A549 (cell line): ENCODE measurements around the gene SLC6A18.

Source experiments
- CEBPB ChIP-seq, 2 experiments: fragments of >200 bp in 1 of 2; sonication (Bioruptor Twin) in 1 of 2; formaldehyde crosslinking in 1 of 2; IDR thresholded peaks; 2 replicates each; pipeline ENCODE4 v1.6.1; 2012 to 2016
- CTCF ChIP-seq: fragments of >200 bp; sonication (Bioruptor Twin); formaldehyde crosslinking; IDR thresholded peaks from 3 replicates; pipeline ENCODE4 v1.5.1; 2016
- JUNB ChIP-seq: fragments of >200 bp; sonication (Bioruptor Twin); formaldehyde crosslinking; IDR thresholded peaks from 2 replicates; pipeline ENCODE4 v1.6.1; 2016
- KDM5A ChIP-seq: fragments of 200-600 bp; sonication (generic); IDR thresholded peaks from 2 replicates; pipeline ENCODE4 v1.6.1; 2016; ENCODE audit warnings: antibody characterized with exemption, mild to moderate bottlenecking
- SMC3 ChIP-seq: fragments of >200 bp; sonication (Bioruptor Twin); formaldehyde crosslinking; IDR thresholded peaks from 3 replicates; pipeline ENCODE4 v1.6.1; 2018; ENCODE audit warnings: inconsistent platforms
- TF ChIP-seq, protein P1 (sequence below): fragments of 200-600 bp; sonication (generic); IDR thresholded peaks from 2 replicates; pipeline ENCODE4 v1.6.1; 2016; ENCODE audit warnings: antibody characterized with exemption, mild to moderate bottlenecking, moderate library complexity
- TF ChIP-seq, protein P2 (sequence below): IDR thresholded peaks from 2 replicates; pipeline ENCODE4 v1.6.1; 2012; ENCODE audit warnings: low read depth, borderline replicate concordance
- TF ChIP-seq, protein P3 (sequence below): IDR thresholded peaks from 2 replicates; pipeline ENCODE4 v1.6.1; 2012
- TF ChIP-seq, protein P4 (sequence below): fragments of 250-450 bp; sonication (Bioruptor Pico); IDR thresholded peaks from 2 replicates; pipeline ENCODE4 v1.5.0; 2021; ENCODE audit warnings: mild to moderate bottlenecking, moderate library complexity, borderline replicate concordance

DNA sequence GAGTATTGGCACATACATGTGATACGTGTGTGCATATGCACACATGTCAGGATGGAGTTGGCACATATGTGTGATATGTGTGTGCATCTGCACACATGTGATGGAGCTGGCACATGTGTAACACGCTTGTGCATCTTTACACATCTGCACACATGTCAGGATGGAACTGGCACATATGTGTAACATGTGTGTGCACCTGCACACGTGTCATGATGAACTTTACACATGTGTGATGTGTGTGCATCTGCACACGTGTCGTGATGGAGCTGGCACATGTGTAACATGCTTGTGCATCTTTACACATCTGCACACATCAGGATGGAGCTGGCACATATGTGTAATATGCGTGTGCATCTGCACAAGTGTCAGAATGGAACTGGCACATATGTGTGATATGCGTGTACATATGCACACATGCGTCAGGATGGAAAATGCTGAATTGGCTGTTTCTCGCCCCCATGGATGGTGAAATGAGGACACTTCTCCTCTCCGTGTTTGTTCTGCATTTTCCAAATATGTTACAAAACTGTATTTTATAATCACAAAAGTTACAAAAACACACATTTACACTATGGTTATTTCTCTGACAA, 40.0 kb upstream of the SLC6A18 start:
- TF ChIP-seq SMC3 (no peak), CTCF (no peak), KDM5A (no peak), JUNB (no peak), CEBPB (IDR thresholded peaks at IDR 0.05) (no peak)
- TF ChIP-seq, protein P1, sequence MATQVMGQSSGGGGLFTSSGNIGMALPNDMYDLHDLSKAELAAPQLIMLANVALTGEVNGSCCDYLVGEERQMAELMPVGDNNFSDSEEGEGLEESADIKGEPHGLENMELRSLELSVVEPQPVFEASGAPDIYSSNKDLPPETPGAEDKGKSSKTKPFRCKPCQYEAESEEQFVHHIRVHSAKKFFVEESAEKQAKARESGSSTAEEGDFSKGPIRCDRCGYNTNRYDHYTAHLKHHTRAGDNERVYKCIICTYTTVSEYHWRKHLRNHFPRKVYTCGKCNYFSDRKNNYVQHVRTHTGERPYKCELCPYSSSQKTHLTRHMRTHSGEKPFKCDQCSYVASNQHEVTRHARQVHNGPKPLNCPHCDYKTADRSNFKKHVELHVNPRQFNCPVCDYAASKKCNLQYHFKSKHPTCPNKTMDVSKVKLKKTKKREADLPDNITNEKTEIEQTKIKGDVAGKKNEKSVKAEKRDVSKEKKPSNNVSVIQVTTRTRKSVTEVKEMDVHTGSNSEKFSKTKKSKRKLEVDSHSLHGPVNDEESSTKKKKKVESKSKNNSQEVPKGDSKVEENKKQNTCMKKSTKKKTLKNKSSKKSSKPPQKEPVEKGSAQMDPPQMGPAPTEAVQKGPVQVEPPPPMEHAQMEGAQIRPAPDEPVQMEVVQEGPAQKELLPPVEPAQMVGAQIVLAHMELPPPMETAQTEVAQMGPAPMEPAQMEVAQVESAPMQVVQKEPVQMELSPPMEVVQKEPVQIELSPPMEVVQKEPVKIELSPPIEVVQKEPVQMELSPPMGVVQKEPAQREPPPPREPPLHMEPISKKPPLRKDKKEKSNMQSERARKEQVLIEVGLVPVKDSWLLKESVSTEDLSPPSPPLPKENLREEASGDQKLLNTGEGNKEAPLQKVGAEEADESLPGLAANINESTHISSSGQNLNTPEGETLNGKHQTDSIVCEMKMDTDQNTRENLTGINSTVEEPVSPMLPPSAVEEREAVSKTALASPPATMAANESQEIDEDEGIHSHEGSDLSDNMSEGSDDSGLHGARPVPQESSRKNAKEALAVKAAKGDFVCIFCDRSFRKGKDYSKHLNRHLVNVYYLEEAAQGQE, result no peak
- TF ChIP-seq, protein P2, sequence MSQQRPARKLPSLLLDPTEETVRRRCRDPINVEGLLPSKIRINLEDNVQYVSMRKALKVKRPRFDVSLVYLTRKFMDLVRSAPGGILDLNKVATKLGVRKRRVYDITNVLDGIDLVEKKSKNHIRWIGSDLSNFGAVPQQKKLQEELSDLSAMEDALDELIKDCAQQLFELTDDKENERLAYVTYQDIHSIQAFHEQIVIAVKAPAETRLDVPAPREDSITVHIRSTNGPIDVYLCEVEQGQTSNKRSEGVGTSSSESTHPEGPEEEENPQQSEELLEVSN, result no peak
- TF ChIP-seq, protein P3, sequence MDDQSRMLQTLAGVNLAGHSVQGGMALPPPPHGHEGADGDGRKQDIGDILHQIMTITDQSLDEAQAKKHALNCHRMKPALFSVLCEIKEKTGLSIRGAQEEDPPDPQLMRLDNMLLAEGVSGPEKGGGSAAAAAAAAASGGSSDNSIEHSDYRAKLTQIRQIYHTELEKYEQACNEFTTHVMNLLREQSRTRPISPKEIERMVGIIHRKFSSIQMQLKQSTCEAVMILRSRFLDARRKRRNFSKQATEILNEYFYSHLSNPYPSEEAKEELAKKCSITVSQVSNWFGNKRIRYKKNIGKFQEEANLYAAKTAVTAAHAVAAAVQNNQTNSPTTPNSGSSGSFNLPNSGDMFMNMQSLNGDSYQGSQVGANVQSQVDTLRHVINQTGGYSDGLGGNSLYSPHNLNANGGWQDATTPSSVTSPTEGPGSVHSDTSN, result no peak
- TF ChIP-seq, protein P4, sequence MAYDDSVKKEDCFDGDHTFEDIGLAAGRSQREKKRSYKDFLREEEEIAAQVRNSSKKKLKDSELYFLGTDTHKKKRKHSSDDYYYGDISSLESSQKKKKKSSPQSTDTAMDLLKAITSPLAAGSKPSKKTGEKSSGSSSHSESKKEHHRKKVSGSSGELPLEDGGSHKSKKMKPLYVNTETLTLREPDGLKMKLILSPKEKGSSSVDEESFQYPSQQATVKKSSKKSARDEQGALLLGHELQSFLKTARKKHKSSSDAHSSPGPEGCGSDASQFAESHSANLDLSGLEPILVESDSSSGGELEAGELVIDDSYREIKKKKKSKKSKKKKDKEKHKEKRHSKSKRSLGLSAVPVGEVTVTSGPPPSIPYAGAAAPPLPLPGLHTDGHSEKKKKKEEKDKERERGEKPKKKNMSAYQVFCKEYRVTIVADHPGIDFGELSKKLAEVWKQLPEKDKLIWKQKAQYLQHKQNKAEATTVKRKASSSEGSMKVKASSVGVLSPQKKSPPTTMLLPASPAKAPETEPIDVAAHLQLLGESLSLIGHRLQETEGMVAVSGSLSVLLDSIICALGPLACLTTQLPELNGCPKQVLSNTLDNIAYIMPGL (CRISPR knock-in tag), result no peak
